GM12891 (cell line): ENCODE results near the gene ACAN.

Experiments used
- DNase-seq: peaks from one replicate; pipeline ENCODE4 v3.0.0; 2011; ENCODE audit warnings: low spot score; ENCODE audit not compliant: insufficient read length
- FAIRE-seq: peaks from 2 replicates; lab custom pipeline; 2011; peaks lifted over from hg19 to GRCh38; lab: Jason Lieb, UNC
- PAX5 ChIP-seq: IDR thresholded peaks from 2 replicates; pipeline ENCODE4 v1.6.1; 2011; ENCODE audit warnings: low read length, moderate library complexity, mild to moderate bottlenecking; ENCODE audit not compliant: insufficient read depth, severe bottlenecking
- POLR2A ChIP-seq: IDR thresholded peaks from 2 replicates; pipeline ENCODE4 v1.6.1; 2011; ENCODE audit warnings: low read depth, low read length, control low read depth
- POLR2AphosphoS5 ChIP-seq: IDR thresholded peaks from 2 replicates; pipeline ENCODE4 v1.6.1; 2011; ENCODE audit warnings: low read depth, low read length, control low read depth
- POU2F2 ChIP-seq: IDR thresholded peaks from 2 replicates; pipeline ENCODE4 v1.6.1; 2011; ENCODE audit warnings: low read depth, mild to moderate bottlenecking, control low read depth, low read length, moderate library complexity
- SPI1 ChIP-seq: IDR thresholded peaks from 2 replicates; pipeline ENCODE4 v1.6.1; 2011; ENCODE audit warnings: low read depth, low read length, control low read depth
- TAF1 ChIP-seq: IDR thresholded peaks from 2 replicates; pipeline ENCODE4 v1.6.1; 2011; ENCODE audit warnings: low read depth, low read length, control low read depth

Gene ACAN

DNA sequence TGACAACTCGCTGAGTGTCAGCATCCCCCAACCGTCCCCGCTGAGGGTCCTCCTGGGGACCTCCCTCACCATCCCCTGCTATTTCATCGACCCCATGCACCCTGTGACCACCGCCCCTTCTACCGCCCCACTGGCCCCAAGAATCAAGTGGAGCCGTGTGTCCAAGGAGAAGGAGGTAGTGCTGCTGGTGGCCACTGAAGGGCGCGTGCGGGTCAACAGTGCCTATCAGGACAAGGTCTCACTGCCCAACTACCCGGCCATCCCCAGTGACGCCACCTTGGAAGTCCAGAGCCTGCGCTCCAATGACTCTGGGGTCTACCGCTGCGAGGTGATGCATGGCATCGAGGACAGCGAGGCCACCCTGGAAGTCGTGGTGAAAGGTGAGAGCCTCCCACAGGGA, 35.4 kb downstream of the ACAN start:
- FAIRE-seq: no peak
- no peak for TF ChIP-seq POLR2AphosphoS5
- TF ChIP-seq POU2F2: no peak
- TF ChIP-seq TAF1: no peak
- TF ChIP-seq PAX5: no peak
- no peak for TF ChIP-seq POLR2A
- TF ChIP-seq SPI1: no peak
- no peak for DNase-seq

DNA sequence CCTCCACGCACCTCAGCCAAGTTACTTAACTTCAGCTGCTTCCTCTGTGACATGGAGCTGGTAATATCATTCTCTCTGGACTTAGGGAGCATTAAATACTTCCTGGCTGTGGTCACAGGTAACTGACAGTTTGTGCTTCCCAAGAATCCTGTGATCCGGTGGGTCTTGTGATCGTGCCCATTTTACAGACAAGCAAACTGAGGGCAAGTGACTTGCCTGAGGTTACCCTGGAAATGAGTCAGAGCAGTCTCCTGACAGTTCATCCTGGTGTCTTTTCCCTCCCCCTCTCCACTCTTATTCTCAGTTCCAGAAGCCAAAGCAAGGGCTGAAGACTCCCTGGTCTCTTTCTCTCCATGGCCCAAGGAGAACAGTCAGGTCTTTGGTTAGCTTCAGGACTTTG, 35.9 kb downstream of the ACAN start:
- FAIRE-seq: no peak
- TF ChIP-seq POLR2A (no peak), SPI1 (no peak), POU2F2 (no peak), PAX5 (no peak), TAF1 (no peak), POLR2AphosphoS5 (no peak)
- DNase-seq: no peak

DNA sequence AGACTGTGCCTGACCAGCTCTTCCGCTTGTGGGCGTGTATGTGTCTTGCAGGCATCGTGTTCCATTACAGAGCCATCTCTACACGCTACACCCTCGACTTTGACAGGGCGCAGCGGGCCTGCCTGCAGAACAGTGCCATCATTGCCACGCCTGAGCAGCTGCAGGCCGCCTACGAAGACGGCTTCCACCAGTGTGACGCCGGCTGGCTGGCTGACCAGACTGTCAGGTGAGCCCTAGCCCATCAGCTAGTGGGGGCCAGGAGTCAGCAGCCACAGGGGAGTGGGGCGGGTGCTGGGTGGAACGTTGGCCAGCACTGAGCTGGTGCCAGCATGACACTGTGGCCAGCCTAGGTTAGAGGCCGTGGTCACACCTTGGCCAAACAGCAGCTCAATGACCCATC, 36.7 kb downstream of the ACAN start:
- FAIRE-seq (no peak), DNase-seq (no peak)
- TF ChIP-seq SPI1 (no peak), POU2F2 (no peak), TAF1 (no peak), PAX5 (no peak), POLR2A (no peak), POLR2AphosphoS5 (no peak)

DNA sequence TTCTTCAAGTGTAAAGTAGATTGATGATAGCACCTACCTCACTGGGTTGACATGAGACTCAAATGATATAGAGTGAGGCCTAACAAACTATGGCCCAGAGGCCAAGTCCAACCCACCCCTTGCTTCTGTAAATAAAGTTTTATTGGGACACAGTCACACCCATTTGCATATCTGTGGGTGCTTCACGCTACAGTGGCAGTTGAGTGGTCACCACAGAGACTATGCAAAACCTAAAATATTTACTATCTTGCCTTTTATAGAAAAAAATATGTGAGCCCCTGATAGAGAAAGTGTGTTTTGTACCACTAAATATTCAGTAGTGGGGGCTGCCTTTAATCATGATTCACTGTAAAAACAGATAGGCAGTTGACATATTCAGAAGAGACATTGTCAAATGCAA, 38.0 kb downstream of the ACAN start:
- DNase-seq (no peak), FAIRE-seq (no peak)
- TF ChIP-seq SPI1 (no peak), POU2F2 (peak; percentile 59; the same call in 1 of the 2 replicates), POLR2A (no peak), TAF1 (no peak), PAX5 (no peak)

DNA sequence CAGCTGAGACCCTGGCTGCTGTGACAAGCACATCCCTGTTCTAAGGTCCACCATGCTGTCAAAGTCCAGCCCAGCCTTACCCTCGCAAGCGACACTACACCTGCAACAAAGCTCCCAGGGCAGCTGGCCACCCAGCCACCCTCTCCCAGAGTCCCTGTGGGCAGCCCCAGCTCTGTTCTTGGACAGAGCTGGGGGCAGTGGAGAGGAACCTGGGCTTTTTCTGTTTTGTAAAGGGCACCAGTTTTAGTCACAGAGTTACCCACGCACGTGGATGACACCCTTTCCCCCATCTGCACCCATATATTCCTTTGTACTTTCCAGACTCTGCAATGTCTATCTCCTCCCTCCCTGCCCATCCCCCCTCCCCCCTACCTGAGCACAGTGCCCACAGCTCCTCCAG, 38.9 kb downstream of the ACAN start:
- TF ChIP-seq PAX5: no peak
- no peak for TF ChIP-seq POLR2A
- no peak for TF ChIP-seq POLR2AphosphoS5
- TF ChIP-seq TAF1: no peak
- no peak for TF ChIP-seq SPI1
- no peak for TF ChIP-seq POU2F2
- FAIRE-seq (no peak), DNase-seq (no peak)

DNA sequence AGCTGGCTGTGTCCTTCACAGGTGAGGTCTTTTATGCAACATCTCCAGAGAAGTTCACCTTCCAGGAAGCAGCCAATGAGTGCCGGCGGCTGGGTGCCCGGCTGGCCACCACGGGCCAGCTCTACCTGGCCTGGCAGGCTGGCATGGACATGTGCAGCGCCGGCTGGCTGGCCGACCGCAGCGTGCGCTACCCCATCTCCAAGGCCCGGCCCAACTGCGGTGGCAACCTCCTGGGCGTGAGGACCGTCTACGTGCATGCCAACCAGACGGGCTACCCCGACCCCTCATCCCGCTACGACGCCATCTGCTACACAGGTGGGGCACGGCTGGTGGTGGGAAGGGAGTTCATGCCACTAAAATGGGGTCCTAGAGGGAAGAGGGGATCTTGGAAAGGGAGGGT, 40.1 kb downstream of the ACAN start:
- DNase-seq: no peak
- no peak for TF ChIP-seq SPI1
- TF ChIP-seq POLR2AphosphoS5: no peak
- no peak for TF ChIP-seq TAF1
- no peak for TF ChIP-seq PAX5
- TF ChIP-seq POLR2A: no peak
- TF ChIP-seq POU2F2: no peak
- no peak for FAIRE-seq

DNA sequence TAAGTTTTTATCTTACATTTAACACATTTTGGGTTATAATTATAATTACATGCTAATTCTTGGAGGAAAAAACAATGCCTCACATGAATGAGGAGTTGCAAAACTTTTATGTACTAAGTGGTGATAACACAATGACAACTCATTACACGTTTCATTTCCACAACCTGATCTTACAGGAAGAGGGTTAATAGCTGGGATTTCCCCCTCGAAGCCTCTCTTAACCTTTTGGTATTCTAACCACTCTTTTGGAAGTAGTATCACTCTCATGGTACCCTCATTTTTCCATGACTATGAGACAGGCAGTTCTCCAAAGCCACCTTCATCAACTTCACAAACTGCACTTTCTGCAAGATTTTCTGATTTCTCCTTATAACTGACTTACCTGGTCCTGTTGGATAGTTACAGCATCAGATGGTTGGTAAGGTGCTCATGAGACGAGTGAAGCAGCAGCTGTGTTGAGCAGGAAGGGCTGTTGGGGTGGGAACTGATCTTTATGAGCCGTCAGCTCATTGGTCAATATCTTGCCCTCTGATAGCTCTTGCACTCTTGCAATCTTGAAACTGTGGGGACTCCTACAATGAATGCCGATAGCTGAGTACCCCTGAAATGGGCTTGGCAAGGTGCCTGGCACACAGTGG, 41.6 kb downstream of the ACAN start:
- DNase-seq (no peak), FAIRE-seq (no peak)
- TF ChIP-seq SPI1 (no peak), TAF1 (no peak), POLR2AphosphoS5 (no peak), POLR2A (no peak), PAX5 (no peak), POU2F2 (no peak)

DNA sequence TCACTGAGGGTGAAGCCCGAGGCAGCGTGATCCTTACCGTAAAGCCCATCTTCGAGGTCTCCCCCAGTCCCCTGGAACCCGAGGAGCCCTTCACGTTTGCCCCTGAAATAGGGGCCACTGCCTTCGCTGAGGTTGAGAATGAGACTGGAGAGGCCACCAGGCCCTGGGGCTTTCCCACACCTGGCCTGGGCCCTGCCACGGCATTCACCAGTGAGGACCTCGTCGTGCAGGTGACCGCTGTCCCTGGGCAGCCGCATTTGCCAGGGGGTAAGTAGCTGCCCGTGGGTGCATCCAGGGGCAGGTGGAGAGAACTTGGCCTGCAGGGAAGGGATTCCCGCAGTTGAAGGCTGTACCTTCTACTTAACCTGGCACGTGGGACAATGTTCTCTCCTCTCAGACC, 42.4 kb downstream of the ACAN start:
- no peak for DNase-seq
- FAIRE-seq: no peak
- TF ChIP-seq PAX5: no peak
- no peak for TF ChIP-seq POU2F2
- TF ChIP-seq POLR2AphosphoS5: no peak
- TF ChIP-seq POLR2A: no peak
- no peak for TF ChIP-seq TAF1
- TF ChIP-seq SPI1: no peak

DNA sequence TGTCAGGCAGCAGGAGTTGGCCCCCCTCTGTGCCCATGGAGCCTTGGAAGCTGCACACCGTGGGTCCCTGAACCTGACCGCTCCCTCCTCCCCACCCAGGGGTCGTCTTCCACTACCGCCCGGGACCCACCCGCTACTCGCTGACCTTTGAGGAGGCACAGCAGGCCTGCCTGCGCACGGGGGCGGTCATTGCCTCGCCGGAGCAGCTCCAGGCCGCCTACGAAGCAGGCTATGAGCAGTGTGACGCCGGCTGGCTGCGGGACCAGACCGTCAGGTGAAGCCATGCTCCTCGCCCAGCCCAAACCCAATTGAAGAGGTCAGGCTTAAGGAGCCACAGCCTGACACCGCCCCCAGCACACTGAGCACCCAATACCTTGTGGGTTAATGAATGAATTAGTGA, 43.9 kb downstream of the ACAN start:
- TF ChIP-seq TAF1: no peak
- no peak for TF ChIP-seq POLR2AphosphoS5
- no peak for TF ChIP-seq POU2F2
- TF ChIP-seq PAX5: no peak
- TF ChIP-seq POLR2A: no peak
- TF ChIP-seq SPI1: no peak
- no peak for FAIRE-seq
- no peak for DNase-seq

DNA sequence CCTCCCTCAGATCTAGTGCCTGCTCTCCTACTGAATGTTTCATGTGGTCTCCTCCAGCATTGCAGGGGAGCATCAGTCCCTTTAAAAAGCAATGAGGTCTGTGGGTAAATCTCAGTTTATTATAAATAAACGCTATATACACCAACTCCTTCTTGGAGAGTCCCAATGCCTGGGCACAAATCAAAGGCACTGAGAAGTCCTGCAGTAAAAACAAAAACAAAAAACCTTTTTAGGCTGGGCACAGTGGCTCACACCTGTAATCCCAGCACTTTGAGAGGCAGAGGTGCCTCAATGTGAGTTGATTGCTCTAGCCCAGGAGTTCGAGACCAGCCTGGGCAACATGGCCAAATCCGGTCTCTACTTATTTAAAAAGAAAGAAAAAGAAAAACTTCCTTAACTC, 45.0 kb downstream of the ACAN start:
- no peak for FAIRE-seq
- DNase-seq: no peak

More for the DNA sequence above, 45.0 kb downstream of the ACAN start:
- no peak for TF ChIP-seq POLR2A
- TF ChIP-seq SPI1: no peak
- no peak for TF ChIP-seq POLR2AphosphoS5
- TF ChIP-seq POU2F2: no peak
